ENCODE measurements around the gene UBE3D.
"Not testable (repeated sequence)": the region's sequence is repeated elsewhere in the genome, so short reads cannot be mapped to it uniquely, and the experiment has no call there.

UBE3D gene

DNA sequence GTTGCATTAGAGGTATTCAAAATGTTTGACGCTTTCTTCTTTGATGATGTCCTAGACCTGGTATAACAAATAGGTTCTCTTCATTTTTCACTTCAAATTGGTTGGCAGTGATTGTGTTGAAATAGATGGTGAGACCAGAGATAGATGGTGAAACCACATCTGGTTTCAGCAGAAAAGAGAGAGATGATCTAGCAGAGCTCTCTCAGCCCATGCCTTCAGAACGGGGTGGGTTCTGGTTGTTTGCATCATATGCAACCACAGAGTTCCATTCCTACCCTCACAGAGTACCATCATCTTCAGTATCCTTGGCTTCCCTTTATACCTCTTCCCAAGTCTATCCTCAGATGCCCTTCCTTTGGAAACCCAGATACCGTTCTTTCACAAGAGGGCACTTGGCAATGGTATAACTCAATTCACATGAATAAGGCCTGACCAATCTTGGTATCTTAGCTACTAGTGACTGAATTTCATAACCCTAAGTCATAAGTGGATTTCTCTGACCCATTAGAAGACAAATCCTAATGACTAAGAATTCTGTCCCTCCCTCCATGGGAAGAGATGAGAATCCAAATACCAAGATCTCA lies 93.7 kb downstream of the UBE3D start:
- DNase-seq (ENCODE audit: low spot score), result no peak

- DNase-seq (ENCODE audit: low spot score), result no peak
Observed at GRCh38 chr6:82970839-82971238, 94.8 kb downstream of the UBE3D start.

DNA sequence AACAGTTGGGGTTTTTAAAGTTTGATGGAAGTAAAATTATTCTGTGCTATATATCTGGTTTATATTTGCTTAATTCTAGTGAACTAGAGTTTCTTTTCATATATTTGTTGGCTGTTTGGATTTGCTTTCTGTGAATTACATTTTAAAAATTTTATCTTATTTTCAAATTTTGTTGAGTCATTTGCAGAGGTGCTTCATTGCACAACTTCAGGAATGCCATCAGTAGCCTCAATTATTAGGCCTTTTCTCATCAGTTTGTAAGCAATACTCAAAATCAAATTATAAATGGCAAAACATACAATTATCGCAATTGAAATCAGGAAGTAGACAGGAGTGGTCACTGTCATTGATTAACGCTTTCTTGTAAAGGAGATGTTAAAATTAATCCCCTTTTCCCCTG lies 96.9 kb downstream of the UBE3D start:
- DNase-seq (ENCODE audit: low spot score), result no peak

DNA sequence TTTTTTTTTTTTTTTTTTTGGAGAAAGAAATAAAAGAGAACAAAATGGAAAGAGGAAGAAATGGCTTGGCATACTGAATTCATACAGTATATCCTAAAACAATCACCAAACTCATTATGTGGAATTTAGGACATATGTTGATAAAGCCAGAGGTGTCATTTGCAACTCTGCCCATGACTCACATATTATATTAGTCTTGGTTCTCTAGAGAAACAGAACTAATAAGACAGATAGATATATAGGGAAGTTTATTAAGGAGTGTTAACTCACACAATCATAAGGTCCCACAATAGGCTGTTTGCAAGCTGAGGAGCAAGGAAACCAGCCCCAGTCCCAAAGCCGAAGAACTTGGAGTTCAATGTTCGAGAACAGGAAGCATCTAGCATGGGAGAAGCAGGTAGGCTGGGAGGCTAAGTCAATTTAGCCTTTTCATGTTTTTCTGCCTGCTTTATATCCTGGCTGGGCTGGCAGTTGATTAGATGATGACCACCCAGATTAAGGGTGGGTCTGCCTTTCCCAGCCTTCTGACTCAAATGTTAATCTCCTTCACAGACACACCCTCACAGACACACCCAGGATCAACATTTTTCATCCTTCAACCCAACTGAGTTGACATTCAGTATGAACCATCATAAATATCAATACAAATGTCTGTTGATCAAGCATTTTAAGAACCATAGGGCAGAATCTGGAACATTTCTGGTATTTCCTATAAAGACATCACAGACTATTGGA lies 102.3 kb downstream of the UBE3D start:
- no peak for DNase-seq (ENCODE audit: low spot score)

DNA sequence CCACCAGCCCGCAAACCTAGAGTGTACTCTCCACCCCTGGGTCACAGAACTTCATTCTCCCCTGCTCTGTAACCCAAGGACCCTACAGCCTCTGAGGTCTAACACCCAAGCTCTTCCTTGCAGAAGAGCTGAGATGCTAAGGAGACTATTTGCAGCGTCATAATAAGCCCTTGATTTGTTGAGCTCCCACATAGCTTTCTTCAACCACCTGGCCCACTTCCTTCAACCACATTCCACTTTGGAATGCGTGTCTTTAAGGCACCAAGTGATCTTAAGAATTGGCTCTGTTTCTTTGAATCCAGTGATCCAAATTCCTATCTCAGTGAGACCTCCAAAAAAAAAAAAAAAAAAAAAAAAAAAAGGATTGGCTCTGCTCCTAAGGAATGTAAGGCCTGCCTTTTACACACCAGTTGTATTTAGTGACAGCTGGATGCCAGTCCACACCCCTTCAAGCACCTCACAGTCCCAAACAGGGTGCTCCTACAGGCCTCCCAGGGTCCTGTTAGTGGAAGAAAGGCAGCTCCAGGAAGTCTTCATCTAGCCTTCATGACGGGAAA lies 106.2 kb downstream of the UBE3D start:
- DNase-seq (ENCODE audit: low spot score), result no peak

DNA sequence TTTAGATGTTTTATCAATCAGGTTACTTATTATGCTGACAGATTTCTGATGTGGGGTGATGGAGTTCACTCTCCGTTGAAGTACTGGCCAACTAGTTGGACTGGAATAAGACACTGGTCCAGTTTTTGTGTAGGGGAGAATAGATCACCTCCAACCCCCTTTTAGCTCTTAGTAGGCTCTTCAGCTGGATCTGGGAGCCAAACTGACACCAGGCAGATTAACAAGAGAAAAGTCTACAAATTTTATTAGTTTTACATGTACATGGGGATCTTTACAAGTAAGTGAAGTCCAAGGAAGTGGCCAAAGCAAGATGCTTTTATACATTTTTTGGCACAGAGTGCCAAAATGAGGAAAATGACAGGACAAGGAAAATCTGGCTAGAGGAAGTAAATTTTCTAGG lies 107.1 kb downstream of the UBE3D start:
- DNase-seq (ENCODE audit: low spot score), result no peak

DNA sequence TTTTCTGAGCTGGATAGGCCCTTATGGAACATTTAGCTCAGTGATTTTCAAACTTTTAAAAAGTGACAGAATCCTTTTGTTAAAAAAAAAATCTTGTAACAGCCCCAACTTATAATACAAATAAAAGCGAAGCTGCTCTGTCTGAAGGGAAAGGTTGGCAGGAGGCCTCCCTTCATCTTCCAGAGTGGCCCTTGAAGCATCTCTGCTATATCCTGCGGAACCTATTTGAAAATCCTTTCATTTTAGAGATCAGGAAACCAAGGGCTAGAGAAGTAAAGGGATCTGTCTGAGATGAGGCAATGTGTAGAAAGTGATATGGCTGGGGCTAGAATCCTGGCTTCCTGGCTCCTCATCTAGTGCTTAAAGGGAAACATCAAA lies 107.8 kb downstream of the UBE3D start:
- DNase-seq (ENCODE audit: low spot score), result no peak

DNA sequence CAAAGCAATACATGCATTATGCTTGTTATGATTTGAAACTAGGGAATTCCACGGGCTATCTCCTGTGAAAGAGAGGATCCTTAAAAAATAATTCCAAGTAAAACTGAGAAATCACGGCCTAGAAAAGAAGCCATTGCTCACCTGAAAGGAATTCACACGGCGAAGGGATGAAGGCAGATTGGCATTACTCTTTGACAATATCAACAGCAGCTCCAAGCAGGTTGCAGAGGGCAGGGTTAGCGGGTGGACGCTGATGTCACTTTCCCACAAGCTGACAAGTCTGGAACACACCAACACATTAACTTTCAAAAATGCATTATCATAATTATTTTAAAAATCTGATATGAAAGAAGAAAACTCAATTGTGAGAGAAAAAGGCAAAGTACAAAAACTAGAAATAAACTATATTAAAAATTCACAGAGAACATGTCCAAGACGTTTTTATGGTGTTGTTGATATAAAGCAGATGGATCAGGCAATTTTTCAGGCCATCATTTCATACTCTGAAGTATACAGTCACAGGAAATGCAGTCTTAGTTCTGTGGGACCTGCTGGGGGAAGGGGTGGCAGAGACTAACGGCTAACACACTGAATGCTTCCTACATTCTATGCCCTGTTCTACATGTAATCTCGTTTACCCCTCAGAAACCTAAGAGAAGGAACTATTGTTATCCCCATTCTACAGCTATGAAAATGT lies 108.3 kb downstream of the UBE3D start:
- DNase-seq (ENCODE audit: low spot score), result no peak

- no peak for DNase-seq (ENCODE audit: low spot score)
Observed at GRCh38 chr6:82955841-82956240, 109.8 kb downstream of the UBE3D start.

GRCh38 chr6:82954937-82955577 lies 110.6 kb downstream of the UBE3D start:
- no peak for DNase-seq (ENCODE audit: low spot score)

- DNase-seq (ENCODE audit: low spot score), result no peak
Observed at GRCh38 chr6:82954356-82954755, 111.3 kb downstream of the UBE3D start.

DNA sequence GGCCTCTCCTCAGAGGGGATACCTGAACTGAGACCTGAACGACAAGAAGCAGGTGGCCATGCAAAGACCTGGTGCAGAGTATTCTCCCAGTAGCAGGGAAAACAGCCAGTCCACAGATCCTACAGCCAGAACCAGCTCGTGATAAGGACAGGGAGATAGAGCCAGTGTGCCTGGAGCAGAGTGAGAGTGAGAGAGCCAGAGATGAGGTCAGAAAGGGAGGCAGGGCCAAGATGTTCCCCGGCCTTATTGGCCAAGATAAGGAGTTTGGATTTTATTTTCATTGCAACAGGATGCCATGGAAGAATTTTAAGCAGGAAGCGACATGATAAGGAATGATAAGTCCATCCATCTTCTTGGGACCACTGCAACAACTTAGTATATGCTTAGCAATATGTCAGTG lies 111.8 kb downstream of the UBE3D start:
- DNase-seq (ENCODE audit: low spot score), result no peak

- no peak for DNase-seq (ENCODE audit: low spot score)
Observed at GRCh38 chr6:82951935-82952334, 113.7 kb downstream of the UBE3D start.

- DNase-seq (ENCODE audit: low spot score), result no peak
Observed at GRCh38 chr6:82951389-82951788, 114.3 kb downstream of the UBE3D start.

GRCh38 chr6:82930915-82931314 lies 134.7 kb downstream of the UBE3D start:
- DNase-seq (ENCODE audit: low spot score), result not testable (repeated sequence)

DNA sequence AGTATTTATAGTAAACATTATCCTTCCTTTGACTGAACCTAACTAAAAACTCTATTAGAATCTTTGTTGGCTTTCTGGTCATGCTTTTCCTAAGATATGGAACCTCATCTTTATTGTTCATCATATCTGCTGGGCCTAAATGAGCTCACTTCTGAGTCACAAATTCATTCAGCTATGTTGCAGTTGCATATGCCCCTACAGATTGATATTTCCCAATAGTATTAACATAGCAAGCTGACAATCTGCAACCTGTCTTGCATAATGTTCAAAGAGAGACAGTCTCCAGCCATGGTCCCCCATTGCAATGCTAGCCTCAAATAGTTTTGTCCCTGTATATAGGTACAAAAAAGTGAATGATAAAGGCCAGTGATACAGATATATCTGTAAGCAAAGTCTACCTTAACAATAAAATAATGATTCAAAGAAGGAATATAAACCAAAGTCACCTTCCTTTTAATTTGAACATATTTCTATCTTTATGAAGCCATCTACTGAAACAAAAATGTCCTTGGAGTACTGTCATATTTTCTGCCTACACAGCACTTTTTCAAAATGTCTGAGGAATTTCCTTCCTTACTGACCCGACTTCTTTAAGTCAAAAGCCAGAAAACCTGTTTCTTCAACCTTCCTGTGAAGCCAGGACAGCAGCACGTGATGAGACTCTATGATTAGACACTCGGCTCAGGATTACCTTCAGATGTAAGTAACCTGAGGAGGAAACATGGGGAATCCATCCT lies 140.7 kb downstream of the UBE3D start:
- no peak for DNase-seq (ENCODE audit: low spot score)

- no peak for DNase-seq (ENCODE audit: low spot score)
Observed at GRCh38 chr6:82921258-82921657, 144.4 kb downstream of the UBE3D start.

- DNase-seq (ENCODE audit: low spot score), result no peak
Observed at GRCh38 chr6:82917346-82918064, 148.1 kb downstream of the UBE3D start.

- no peak for DNase-seq (ENCODE audit: low spot score)
Observed at GRCh38 chr6:82915666-82916065, 150.0 kb downstream of the UBE3D start.

GRCh38 chr6:82914511-82914910 lies 151.1 kb downstream of the UBE3D start:
- no peak for DNase-seq (ENCODE audit: low spot score)

DNA sequence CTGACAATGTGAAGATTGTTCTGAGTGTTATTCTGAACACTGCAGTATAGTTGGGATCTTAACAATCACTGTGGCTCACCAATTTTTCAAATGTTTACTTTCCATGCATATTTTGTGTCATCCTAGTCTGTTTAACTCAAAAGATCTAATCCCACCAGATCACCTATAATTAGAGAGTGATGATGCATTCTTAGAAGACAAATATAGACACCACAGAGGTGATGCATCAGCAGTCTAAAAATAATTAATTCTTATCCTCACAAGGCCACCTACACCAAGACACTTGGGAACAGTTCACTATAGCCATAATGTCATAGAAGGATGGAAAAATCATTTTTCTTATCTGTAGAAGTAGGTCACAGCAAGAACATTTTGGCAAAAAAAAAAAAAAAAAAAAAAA lies 154.8 kb downstream of the UBE3D start:
- DNase-seq (ENCODE audit: low spot score), result no peak

Data from kidney capillary endothelial cell (primary cell).